Measurements from ENCODE around the gene GIPR. TPM values are rescaled to one million over a fixed set of nuclear protein-coding genes. Genes with fewer than 3 reads are reported as not detected.

GIPR gene
- total and polyA plus RNA-seq, 10 of the 15 experiments (the other 5 are each of a cell fraction or from before 2014, with no cell fraction given) = 1.7 to 26.3 (median 13.7) TPM

- TF ChIP-seq, protein P1, sequence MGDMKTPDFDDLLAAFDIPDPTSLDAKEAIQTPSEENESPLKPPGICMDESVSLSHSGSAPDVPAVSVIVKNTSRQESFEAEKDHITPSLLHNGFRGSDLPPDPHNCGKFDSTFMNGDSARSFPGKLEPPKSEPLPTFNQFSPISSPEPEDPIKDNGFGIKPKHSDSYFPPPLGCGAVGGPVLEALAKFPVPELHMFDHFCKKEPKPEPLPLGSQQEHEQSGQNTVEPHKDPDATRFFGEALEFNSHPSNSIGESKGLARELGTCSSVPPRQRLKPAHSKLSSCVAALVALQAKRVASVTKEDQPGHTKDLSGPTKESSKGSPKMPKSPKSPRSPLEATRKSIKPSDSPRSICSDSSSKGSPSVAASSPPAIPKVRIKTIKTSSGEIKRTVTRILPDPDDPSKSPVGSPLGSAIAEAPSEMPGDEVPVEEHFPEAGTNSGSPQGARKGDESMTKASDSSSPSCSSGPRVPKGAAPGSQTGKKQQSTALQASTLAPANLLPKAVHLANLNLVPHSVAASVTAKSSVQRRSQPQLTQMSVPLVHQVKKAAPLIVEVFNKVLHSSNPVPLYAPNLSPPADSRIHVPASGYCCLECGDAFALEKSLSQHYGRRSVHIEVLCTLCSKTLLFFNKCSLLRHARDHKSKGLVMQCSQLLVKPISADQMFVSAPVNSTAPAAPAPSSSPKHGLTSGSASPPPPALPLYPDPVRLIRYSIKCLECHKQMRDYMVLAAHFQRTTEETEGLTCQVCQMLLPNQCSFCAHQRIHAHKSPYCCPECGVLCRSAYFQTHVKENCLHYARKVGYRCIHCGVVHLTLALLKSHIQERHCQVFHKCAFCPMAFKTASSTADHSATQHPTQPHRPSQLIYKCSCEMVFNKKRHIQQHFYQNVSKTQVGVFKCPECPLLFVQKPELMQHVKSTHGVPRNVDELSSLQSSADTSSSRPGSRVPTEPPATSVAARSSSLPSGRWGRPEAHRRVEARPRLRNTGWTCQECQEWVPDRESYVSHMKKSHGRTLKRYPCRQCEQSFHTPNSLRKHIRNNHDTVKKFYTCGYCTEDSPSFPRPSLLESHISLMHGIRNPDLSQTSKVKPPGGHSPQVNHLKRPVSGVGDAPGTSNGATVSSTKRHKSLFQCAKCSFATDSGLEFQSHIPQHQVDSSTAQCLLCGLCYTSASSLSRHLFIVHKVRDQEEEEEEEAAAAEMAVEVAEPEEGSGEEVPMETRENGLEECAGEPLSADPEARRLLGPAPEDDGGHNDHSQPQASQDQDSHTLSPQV (IDR thresholded peaks at IDR 0.05) = no peak
- TF ChIP-seq SIX5 (IDR thresholded peaks at IDR 0.05; ENCODE audit: low read depth, low read length, severe bottlenecking) (no peak), HDAC6 (IDR thresholded peaks at IDR 0.05; ENCODE audit: unreplicated experiment) (no peak), REST (IDR thresholded peaks at IDR 0.05; ENCODE audit: low read depth, low read length) (no peak), MLLT1 (IDR thresholded peaks at IDR 0.05) (0 out of 2 replicates have a peak, but pooled peaks have one; percentile 26), E2F4 (IDR thresholded peaks at IDR 0.05; ENCODE audit: low read depth, low read length) (no peak), ESRRA (IDR thresholded peaks at IDR 0.05; ENCODE audit: low read length) (no peak), POLR2A (IDR thresholded peaks at IDR 0.05; ENCODE audit: low read depth, low read length) (peak; percentile 65), E2F8 (IDR thresholded peaks at IDR 0.05; ENCODE audit: low read depth, partially characterized antibody) (no peak), RELA (IDR thresholded peaks at IDR 0.05; ENCODE audit: borderline replicate concordance, partially characterized antibody) (peak; percentile 49), IKZF1 (conservative IDR thresholded peaks at IDR 0.05) (peak; percentile 63)
- TF ChIP-seq, protein P2, sequence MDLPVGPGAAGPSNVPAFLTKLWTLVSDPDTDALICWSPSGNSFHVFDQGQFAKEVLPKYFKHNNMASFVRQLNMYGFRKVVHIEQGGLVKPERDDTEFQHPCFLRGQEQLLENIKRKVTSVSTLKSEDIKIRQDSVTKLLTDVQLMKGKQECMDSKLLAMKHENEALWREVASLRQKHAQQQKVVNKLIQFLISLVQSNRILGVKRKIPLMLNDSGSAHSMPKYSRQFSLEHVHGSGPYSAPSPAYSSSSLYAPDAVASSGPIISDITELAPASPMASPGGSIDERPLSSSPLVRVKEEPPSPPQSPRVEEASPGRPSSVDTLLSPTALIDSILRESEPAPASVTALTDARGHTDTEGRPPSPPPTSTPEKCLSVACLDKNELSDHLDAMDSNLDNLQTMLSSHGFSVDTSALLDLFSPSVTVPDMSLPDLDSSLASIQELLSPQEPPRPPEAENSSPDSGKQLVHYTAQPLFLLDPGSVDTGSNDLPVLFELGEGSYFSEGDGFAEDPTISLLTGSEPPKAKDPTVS (IDR thresholded peaks at IDR 0.05; ENCODE audit: low read depth, low read length) = no peak
Measured at GRCh38 chr19:45681391-45682015, 13.5 kb downstream of the GIPR start (continued).
